NCI-H187 treated with DMSO at 0.1 percent for 48 hours (cell line): Measurements from ENCODE around the gene IGFBP3.

ENCODE experiments used
- DNase-seq: peaks from one replicate; lab custom pipeline; 2025; lab: John Stamatoyannopoulos, UW

The IGFBP3 gene

GRCh38 chr7:45922810-45923209 is 1.7 kb upstream of the IGFBP3 start:
- DNase-seq = no peak

DNA sequence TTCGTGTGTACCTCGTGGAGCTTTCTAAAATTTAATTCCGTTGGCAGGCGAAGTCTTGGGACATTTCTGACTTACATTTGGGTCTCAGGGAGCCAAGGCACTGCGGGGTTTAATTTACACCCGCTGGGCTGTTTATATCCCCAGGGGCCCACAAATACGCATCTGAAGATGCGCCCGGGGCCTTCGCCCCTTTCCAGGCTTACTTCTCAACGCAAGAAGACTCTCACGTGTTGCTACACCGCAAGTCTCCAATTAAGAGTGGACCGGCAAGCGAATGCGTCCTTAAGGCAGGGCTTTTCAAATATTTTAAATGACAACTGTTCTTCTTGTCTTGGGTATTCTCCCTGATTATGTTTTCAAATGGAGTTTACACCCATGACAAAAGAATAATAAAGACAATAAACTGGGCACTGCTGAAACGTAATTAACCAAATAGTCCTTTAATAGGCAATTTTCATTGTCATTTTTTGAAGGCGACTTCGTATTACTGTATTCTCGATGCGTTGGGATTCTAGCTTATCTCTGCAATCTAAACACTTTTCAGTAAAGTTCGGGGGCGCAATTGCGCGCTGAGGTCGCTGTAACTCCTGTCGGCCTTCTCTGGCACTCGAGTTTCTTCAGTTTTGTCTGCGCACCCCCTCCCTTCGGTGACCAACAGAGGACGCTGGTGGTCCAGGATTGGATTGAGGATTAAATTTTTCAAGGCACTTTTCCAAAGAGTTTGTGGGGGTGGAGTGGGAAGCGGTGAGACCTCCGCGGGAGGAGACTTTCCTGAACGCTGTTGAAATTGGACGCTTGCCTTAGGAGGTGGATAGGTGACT is 837 bp upstream of the IGFBP3 start:
- no peak for DNase-seq

DNA sequence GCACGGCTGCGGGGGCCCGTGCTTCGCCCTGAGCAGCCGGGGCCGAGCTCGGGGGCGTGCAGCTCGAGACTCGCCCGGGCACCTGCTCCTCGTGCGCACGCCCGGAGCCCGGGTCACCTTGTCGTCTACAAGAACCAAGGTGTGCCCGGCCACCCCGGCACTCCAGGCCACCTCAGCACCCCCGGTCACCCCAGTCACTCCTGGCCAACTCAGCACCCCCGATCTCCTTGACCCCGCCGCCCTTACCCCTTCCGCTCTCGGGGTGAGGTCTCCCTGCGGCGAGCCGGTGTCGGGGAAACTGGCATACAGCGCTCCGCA is 268 bp upstream of the IGFBP3 start:
- DNase-seq = no peak

- no peak for DNase-seq
Observed at GRCh38 chr7:45919993-45920459, 1.0 kb downstream of the IGFBP3 start.

- DNase-seq = no peak
Observed at GRCh38 chr7:45919231-45919784, 1.8 kb downstream of the IGFBP3 start.

GRCh38 chr7:45918556-45918955 is 2.5 kb downstream of the IGFBP3 start:
- no peak for DNase-seq

GRCh38 chr7:45917658-45918057 is 3.4 kb downstream of the IGFBP3 start:
- no peak for DNase-seq

GRCh38 chr7:45917064-45917463 is 4.0 kb downstream of the IGFBP3 start:
- no peak for DNase-seq

GRCh38 chr7:45915606-45916005 is 5.5 kb downstream of the IGFBP3 start:
- DNase-seq = no peak

DNA sequence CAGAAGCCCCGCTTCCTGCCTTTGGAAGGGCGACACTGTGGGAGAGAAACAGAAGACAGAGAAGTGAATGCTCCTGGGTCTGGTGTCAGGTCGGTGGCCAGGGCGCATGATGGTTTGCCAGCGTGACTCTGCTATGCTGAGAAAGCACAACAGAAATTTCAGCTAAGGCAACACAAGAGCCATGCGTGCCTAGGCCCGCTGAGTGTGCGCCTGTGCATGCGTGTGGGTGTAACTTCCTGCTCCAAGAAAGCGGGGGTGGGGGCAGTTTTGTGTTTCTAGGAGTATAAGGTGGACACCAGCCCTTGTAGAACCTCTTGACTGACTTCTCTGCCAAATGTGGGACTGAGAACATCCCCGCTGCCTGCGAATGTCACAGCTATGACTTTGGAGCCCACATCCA is 6.2 kb downstream of the IGFBP3 start:
- no peak for DNase-seq

DNA sequence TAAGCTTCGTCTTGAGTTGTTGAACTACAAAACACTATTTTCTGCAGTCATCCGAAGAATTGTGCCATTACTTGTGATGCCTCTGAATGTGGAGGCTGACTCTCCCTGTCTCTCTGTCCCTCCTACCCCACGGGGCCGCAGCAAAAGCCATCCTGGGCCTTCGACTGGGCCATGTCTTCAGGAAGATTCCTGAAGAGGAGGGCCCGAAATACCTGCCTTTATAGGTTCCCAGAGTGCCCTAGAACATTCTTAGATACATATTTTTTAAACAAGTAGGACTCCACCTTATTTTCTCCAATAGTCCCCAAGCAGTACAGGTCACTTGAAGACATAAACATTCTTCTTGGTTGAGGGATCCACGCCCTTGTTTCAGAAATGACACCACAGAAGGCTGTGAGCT is 8.1 kb downstream of the IGFBP3 start:
- DNase-seq = no peak

DNA sequence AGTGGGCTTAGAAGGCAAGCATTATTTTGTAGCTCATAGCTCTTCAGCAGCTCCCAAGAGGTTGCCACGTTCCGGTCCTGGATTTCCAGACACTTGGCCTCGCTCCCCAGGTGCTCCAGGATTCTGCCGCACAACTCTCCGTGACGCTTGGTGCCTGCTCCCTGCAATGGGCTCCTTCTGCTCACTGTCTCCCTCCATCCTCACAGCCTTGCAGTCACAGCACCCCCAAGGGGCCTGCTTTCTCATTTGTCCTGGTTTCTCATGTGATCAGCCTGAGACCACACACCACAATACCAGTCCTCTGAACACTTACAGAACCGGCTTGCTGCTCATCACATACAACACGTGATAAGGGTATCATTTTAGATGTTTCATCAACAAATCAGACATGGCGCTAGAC is 9.8 kb downstream of the IGFBP3 start:
- DNase-seq = no peak

DNA sequence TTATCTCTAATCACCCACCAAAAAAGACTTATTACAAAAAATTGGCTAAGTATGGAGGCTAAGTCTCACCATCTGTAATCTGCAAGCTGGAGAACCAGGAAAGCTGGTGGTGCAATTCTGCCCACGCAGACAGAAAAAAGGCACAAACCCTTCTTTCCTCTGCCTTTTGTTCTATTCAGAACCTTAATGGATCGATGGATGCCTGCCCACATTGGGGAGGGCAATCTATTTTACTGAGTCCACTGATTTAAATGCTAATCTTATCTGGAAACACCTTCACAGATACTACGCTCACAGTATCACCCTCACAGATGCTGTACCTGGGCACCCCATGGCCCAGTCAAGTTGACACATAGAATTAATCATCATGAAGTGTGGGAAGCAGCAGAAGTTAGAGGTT is 10.2 kb downstream of the IGFBP3 start:
- no peak for DNase-seq

- DNase-seq = no peak
Observed at GRCh38 chr7:45909561-45909960, 11.5 kb downstream of the IGFBP3 start.

DNA sequence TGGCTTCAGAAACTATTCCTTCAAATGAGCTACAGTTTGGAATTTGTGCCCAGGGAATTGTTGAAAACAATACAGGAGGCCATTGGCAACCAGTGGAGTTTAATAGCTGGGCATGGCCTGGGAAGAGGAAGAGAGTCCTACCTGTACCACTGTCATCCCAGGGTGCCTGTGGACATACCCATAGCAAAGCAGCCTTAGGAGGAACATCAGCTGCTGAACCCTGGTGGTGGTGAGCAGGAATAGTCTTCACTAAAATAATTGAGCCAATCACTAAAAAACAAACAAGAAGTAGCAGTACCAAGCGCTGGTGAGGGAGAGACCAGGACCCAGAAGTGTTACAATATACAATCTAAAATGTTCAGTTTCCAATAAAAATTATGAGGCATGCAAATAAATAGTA is 18.3 kb downstream of the IGFBP3 start:
- DNase-seq = no peak

DNA sequence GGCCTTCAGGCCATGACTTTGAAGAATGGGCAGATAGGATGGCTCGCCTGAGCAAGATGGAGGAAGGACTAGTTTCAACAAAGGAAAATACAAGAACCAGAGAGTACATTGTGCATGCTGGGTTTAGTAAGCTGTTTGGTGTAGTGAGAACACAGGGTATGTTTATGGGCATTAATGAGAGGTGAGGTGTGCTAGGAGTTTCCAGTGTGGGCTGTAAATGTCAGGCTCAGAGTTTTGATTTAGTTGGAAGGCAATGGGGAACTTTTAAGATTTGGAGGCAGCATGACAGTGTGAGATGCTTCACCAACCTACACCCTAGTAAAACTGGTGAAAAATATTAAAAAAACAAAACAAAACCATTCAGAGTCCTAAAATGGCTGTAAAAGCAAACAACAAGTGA is 19.5 kb downstream of the IGFBP3 start:
- DNase-seq = no peak

- no peak for DNase-seq
Observed at GRCh38 chr7:45898222-45898621, 22.9 kb downstream of the IGFBP3 start.

GRCh38 chr7:45897042-45897690 is 23.9 kb downstream of the IGFBP3 start:
- no peak for DNase-seq

DNA sequence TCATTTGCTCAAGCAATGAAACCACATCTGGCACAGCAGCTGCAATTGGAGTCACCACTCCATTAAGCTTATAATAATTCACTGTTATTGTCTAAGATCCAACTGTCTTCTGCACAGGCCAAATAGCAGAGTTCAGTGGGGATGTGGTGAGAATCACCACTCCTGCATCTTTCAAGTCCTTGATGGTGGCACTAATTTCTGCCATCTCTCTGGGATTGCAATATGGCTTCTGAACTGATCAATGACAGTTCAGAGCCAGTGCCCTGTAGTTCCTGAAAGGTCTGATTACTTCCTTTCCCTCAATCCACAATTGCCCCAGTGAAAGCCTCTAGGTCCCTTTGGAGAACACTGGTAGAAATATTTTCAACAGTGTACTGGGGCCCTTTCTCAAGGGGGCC is 26.4 kb downstream of the IGFBP3 start:
- DNase-seq = no peak

DNA sequence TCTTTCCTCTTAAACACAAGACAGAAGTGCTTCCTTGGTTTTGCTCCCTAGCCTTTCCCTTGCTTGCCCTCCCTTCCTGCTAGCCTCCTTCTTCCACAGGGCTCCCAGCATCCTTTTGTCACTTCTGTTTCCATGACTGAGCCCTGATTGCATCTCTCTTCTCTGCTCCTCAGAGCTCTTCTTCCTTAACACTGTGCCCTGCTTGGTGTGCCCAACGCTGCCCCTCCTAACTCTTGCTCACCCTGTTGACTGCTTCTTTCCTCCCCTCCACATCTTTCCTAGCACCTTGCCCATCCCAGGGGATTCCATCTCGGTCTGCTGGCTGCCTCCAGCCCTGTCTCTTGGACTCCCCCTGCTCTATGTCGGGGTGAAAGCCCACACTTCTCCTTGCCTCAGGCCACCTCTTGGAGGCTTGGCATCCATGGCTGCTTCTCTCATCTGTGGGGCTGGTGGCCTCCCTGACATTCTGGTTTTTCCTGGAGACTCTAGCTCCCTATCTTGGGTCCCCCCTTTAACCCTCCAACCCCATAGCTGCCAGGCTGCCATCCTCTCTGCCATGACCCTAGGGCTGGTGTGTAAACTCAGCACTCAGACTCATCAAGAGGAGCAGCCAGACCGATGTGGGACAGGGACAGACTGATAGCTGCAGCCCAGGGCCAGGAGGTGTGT is 26.9 kb downstream of the IGFBP3 start:
- no peak for DNase-seq

GRCh38 chr7:45893374-45893995 is 27.6 kb downstream of the IGFBP3 start:
- no peak for DNase-seq

DNA sequence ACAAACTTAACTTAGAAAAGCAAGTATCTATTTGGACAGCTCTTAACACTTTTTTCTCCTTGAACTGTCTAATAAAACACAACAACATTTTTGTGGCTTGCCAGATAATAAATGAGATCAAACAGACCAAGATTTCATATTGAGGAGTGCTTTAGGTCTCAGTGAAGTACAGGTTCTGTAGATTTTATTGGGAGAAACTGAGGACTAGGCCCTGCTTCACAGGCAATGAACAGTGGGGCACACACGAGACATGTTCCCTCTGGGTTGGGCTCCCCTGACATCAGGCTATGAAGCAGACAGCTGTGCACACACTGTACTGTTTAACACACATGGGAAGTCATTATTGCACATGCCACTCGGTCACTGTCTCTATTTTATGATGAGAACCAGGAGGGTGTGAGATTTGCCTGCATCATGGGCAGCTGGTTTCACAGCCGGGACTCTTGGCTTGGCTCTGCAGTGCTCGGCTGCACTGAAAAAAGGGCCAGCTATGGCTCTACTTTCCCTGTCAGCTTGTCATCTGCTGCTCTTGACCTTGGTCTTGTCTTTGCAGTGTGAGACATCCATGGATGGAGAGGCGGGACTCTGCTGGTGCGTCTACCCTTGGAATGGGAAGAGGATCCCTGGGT is 28.6 kb downstream of the IGFBP3 start:
- no peak for DNase-seq
